ENCODE measurements around the gene FBXO47.

- no peak for TF ChIP-seq TCF7 (IDR thresholded peaks at IDR 0.05; ENCODE audit: borderline replicate concordance)
- no peak for TF ChIP-seq TAF1 (IDR thresholded peaks at IDR 0.05; ENCODE audit: borderline replicate concordance, low read depth, low read length)
- TF ChIP-seq CTCF (IDR thresholded peaks at IDR 0.05 in 2 of 3, conservative IDR thresholded peaks at IDR 0.05 in 1 of 3; ENCODE audit: control insufficient read depth in 2 of 3, extremely low read depth in 1 of 3, insufficient read depth in 1 of 3, low read depth in 3 of 3, low read length in 3 of 3) = no peak
- no peak for TF ChIP-seq ZZZ3 (IDR thresholded peaks at IDR 0.05; ENCODE audit: control insufficient read depth, insufficient read length, low read depth)
- TF ChIP-seq CREB1 (IDR thresholded peaks at IDR 0.05; ENCODE audit: low read depth) = no peak
- TF ChIP-seq CEBPB (IDR thresholded peaks at IDR 0.05; ENCODE audit: borderline replicate concordance in 1 of 2, low read depth in 2 of 2, low read length in 2 of 2) = no peak
- no peak for TF ChIP-seq RFX5 (IDR thresholded peaks at IDR 0.05; ENCODE audit: low read depth, low read length)
- no peak for TF ChIP-seq EZH2 (IDR thresholded peaks at IDR 0.05; ENCODE audit: borderline replicate concordance, control insufficient read depth, low read depth, low read length)
- no peak for TF ChIP-seq ATF2 (IDR thresholded peaks at IDR 0.05; ENCODE audit: low read length)
- no peak for TF ChIP-seq NBN (IDR thresholded peaks at IDR 0.05)
- no peak for TF ChIP-seq REST (IDR thresholded peaks at IDR 0.05; ENCODE audit: low read depth, low read length)
These were observed 40.7 kb downstream of the FBXO47 start for GRCh38 chr17:38926293-38927070.
